Measurements from ENCODE around the gene CENPP.
"Not testable (repeated sequence)": the region's sequence is repeated elsewhere in the genome, so short reads cannot be mapped to it uniquely, and the experiment has no call there.

Gene CENPP

DNA sequence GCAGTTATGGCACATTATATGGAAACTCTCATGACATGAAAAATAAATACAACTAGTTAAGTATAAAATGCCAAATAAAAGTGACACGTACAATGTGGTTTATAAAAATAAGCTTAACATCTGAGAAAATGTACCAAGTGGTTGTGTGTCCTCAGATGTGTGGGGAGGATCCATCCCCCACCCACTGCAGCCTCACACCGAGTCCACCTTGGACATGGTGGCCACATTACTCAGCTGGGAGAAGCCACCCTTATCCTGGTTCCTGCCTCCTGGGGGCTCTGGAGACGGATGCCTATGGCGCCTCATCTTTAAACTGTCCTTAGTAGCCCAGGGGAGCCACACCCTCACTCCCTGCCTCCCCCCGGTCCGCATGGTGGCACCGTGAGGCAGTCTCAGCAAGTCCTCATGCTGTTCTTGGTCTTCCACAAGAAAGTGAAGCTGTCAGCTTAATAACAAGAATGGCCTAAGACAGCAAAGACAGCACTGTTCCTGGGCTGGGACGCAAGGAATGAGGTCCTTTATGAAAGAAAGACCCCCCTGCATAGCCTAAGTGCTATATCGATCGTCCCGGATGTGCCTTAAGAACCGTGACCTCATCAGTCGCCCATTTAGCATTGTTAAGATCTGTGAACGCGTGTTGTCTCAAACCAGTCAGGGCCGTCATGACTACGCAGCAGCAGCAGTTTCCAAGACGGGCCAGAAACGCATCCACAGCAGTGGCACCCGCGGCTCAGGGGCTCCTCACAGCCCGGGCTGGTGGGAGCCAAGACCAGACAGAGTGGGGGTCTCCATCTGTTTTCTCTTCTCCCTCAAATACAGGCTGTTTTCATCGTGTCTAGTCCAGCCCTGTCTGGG lies 287.7 kb downstream of the CENPP start:
- no peak for DNase-seq (ENCODE audit: low read depth, low spot score)

- no peak for DNase-seq (ENCODE audit: low read depth, low spot score)
These were observed 288.4 kb downstream of the CENPP start for GRCh38 chr9:92614123-92614510.

- no peak for DNase-seq (ENCODE audit: low read depth, low spot score)
These were observed 289.2 kb downstream of the CENPP start for GRCh38 chr9:92614763-92615461.

DNA sequence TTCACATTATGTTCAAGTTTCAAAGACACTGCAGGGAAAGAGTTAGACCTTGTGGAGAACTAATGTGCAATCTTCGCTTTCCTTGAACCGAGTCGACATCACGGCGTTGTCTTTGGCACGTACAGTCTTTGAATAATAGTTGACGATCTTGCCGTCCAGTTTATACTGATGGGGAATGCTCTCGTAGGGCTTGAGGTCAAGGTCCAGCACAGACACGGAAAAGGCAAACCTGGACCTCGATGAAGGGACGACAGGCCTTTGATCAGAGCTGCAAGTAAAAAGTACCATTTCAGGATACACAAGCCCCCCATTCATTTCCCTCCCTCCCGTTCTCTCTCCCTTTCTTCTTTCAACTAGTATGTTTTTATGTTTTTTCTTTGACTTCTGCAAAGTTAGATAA lies 290.0 kb downstream of the CENPP start:
- DNase-seq (ENCODE audit: low read depth, low spot score), result no peak

DNA sequence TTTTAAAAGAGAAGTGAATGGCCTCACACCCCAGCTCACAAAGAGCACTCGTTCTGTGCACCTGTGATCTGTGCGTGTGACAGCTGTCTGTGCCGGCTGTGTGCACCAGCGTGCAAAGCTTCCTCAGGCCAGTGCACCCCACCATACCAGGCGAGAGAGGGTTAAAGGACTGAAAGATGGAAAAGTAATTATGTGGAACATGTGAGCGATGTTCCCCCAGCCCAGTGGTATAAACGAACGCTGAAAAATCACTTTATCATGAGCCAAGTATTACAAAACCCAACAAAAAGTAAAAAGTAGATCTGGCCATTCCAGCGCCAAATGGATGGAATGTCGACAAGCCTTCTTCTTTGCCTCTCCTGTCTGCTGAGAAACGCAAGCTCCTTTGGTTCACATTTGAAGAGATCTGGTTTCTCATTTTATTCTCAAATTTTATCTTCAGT lies 290.5 kb downstream of the CENPP start:
- DNase-seq (ENCODE audit: low read depth, low spot score), result no peak

DNA sequence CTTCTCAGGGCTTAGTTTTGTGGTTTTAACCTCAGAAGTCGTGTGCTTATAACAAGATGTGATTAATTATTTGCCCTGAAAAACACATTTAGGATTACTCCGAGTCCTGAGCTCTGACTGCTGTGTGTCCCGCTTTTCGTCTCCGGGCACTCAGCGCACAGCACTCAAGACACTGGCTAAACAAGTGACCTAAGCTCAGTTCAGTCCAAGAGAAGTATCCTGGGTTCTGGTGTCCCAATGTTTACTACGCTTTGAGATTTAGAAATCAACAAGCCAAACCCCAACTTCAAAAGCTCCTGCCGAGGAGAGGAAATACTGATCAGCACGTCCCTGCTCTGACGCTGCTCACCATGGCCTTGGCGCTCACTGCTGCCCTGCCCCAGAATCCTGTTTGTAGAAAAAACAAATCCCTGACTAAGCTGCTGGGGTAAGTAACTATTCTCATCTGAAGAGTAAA lies 290.9 kb downstream of the CENPP start:
- no peak for DNase-seq (ENCODE audit: low read depth, low spot score)

DNA sequence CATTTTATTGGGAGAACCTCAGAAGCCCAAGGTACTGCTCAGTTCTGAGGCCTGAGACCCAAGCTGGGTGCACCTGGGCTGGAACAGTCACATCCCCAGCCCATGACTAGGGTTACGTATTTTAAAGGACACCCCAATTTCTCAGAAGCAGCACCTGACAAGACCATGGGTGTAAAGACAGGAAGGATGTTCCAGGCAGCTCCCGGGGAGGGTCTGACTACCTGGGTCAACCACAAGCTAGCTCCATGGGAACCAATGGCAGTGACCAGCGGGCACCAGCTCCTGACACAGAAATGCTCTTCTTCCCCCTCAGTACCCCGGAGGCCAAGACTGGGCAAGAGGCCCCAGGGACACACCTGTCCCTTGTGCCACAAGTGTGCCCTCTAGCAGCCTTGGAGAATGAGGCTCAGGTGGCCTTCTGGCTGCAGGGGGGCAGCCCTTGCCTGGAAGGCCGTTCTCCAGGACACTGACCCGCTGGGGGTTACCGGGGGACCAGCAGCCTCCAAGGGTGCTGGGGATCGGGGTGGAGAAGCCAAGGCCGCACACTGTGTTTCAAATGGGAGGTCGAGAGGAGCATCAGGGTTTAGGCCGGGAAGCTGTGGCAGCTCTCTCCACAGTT lies 291.6 kb downstream of the CENPP start:
- no peak for DNase-seq (ENCODE audit: low read depth, low spot score)

GRCh38 chr9:92617951-92618510 lies 292.3 kb downstream of the CENPP start:
- DNase-seq (ENCODE audit: low read depth, low spot score), result no peak

DNA sequence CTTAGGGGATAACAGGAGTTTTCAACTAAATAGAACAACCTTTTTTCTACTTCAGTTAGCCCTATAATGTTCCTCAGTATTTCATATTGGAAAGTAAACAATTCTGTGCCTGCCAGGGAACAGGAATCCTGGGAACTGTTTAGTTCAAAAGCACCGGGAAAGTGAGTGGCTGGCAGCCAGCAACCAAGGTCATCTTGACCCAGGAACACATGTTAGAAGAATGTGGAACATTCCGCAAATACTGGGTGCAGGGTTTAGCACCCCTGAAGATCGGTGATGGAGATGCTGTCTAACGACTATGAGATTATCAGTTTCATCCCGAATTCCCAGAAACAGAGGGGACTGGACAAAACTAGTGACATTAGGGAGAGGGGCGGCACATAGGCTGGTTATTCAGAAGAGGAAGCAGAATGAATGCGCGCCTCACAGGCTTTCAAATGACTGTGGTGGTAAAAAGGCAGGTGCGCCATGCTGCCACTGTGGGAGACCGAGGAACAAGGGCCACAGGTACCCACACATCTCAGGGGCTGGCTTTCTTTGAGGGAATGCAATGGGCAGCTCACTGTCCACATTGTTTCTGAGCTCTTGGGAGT lies 293.0 kb downstream of the CENPP start:
- DNase-seq (ENCODE audit: low read depth, low spot score), result no peak

GRCh38 chr9:92619601-92620300 lies 294.0 kb downstream of the CENPP start:
- DNase-seq (ENCODE audit: low read depth, low spot score), result no peak

GRCh38 chr9:92620845-92621244 lies 295.1 kb downstream of the CENPP start:
- DNase-seq (ENCODE audit: low read depth, low spot score), result no peak

DNA sequence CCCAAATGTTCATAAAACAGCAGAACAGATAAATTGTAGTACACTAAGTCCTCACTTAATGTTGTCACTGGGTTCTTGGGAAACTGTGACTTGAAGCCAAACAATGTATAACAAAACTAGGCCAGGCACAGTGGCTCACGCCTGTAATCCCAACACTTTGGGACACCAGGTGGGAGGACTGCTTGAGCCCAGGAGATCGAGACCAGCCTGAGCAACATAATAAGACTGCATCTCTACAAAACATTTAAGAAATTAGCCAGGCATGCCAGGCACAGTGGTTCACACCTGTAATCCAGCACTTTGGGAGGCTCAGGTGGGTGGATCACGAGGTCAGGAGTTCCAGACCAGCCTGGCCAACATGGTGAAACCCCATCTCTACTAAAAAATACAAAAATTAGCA lies 298.2 kb downstream of the CENPP start:
- DNase-seq (ENCODE audit: low read depth, low spot score), result not testable (repeated sequence)

DNA sequence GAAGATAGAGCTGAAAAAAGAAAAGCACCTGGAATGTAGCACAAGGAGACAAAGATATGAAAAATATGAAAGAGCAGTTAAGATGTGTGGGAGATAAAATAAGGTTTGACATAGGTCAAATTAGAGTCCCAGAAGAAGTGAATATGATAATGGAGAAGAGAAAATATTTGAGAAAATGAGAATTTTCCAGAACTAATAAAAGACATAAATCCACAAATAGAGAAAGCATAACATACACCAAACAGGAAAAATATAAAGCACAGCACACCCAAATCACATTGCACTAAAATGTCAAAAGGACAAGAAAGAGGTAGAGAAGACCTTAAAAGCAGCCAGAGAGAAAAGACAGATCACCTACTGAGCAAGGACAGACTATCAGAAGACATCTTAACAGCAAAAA lies 300.7 kb downstream of the CENPP start:
- no peak for DNase-seq (ENCODE audit: low read depth, low spot score)

- no peak for DNase-seq (ENCODE audit: low read depth, low spot score)
These were observed 301.9 kb downstream of the CENPP start for GRCh38 chr9:92627651-92628050.

GRCh38 chr9:92631452-92632343 lies 305.9 kb downstream of the CENPP start:
- DNase-seq (ENCODE audit: low read depth, low spot score), result no peak

DNA sequence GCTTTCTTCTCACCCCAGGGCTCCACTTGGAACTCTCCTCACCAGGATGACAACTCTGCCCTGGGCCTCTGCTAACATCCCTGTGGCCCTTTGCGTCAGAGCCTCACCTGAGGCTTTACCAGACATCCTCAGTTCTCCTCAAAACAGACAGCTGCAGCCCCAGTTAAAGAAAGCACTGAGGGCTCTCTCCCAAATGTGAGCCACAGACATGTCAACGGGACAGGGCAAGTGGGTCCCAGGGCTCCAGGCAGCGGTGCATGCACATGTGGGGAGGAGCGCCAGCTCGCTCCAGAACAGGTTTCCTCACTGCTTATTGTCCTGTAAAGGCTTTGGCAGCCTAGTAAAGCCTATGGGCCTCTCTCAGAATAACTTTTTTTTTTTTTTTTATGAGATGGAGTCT lies 306.9 kb downstream of the CENPP start:
- no peak for DNase-seq (ENCODE audit: low read depth, low spot score)

GRCh38 chr9:92633614-92634278 lies 308.0 kb downstream of the CENPP start:
- DNase-seq (ENCODE audit: low read depth, low spot score), result no peak

DNA sequence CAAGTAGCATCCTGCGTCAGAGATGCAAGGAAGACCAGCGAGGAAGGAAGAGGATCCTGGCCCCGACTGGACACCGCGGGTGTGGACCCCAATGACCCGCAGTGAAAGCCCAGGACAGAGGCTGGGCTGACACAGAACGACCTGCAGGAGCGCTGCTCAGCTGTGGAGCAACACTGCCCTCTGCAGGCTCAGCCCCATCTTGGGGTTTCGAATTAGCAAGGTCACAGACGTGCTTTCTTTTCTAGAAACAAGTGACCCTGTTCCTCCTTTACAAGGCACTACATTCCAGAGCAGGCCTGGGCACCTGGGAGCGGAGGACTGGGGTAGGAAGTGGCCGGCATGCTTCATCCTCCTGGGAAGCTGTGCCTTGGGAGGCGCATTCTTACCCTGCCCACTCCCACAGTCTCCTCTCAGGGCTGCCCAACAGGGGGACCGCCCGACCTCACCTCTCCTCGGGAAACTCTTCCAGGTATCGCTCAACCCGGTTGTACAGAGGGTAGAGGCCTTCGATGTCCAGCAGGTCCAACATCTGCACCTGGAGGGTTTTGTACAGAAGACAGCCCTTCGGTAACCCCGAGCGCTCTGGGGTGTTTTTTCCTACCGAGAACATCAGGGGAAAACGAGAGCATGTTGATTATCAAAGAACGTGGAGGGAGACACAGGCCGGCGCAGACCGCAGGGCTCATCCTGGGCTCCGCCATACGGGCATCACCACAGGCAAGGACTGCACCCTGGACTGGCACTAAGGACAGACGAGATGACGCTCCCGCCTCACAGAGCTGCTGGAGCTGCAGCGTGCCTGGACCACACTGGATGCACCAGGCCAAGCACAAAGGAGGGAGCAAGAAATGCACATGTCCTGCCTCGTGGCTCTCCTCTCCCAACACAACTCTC lies 309.2 kb downstream of the CENPP start:
- no peak for DNase-seq (ENCODE audit: low read depth, low spot score)

- DNase-seq (ENCODE audit: low read depth, low spot score), result no peak
These were observed 310.0 kb downstream of the CENPP start for GRCh38 chr9:92635760-92636159.

All from brain pericyte (primary cell).